SK-N-MC (cell line): ENCODE data around the gene MNAT1.

Experiments
- EZH2 ChIP-seq: fragments of 200-600 bp; sonication (generic); IDR thresholded peaks from one replicate; pipeline ENCODE4 v1.6.1; 2017; ENCODE audit warnings: antibody characterized with exemption
- FOXP2 ChIP-seq: optimal IDR thresholded peaks from 2 replicates; pipeline ENCODE3; 2011; ENCODE audit warnings: mild to moderate bottlenecking, moderate library complexity; ENCODE audit not compliant: insufficient read depth; ENCODE audit errors: extremely low read length, control extremely low read depth
- POLR2AphosphoS5 ChIP-seq: IDR thresholded peaks from 2 replicates; pipeline ENCODE4 v1.6.1; 2012; ENCODE audit warnings: mild to moderate bottlenecking, low read depth, low read length, borderline replicate concordance

DNA sequence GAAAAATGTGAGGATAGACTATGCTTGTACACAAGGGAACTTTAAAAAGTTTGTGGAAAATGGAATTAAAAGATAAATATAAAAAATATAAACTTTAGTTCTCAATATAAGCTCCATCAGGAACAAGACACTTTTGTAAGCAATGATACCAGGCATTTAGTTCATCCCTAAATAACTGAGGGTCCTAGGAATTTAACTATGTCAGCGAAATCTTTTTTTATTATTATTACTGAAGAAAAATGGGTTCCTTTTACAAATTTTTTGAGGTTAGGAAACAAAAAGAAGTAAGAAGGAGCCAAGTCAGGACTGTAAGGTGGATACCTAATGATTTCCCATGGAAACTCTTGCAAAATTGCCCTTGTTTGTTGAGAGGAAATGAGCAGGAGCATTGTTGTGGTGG lies 143.6 kb downstream of the MNAT1 start:
- no peak for TF ChIP-seq POLR2AphosphoS5
- TF ChIP-seq EZH2, result no peak
- no peak for TF ChIP-seq FOXP2
